Measurements from ENCODE around the gene OR1D5.
"Not testable (repeated sequence)": the region's sequence is repeated elsewhere in the genome, so short reads cannot be mapped to it uniquely, and the experiment has no call there.

OR1D5 gene

DNA sequence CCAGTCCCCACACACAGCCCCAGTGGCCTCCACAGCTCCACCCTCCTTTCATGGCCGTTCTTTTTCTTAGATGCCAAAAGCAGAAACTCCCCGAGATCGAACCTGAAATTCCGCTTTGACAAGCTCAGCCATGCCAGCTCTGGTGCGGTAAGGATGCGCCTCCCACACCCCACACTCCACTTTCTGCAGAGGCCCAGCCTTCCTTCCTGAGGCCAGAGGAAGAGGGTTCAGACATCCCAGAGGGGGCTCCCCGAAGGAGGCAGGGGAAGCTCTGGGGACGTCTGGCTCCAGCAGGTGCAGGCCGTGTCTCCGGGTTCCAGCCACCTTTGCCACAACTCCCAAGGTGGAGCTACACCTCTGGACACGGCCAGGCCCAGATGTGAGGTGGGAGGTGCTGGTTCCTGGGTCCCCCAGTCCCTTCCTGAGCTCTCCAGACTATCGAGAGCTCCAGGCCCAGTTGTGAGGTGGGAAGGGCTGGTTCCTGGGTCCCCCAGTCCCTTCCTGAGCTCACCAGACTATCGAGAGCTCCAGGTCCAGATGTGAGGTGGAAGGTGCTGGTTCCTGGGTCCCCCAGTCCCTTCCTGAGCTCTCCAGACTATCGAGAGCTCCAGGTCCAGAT lies 32.4 kb downstream of the OR1D5 start:
- DNase-seq: not testable (repeated sequence)

DNA sequence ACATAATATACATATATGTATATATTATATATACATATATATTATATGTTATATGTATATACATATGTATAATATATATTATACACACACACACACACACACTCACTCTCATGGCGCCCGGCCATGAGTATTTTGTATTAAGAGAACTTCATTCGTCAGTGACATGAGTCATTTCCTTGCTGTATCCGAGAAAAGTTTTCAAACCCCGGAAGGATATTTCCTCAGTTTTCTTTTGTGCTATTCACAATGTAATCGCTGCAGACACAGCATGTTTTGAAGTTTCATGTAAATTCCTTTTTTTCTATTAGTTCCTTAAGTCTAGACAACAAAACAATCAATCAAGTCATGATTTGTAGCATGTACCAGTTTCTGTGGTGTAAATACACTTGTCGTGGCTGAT lies 33.3 kb downstream of the OR1D5 start:
- DNase-seq: no peak

DNA sequence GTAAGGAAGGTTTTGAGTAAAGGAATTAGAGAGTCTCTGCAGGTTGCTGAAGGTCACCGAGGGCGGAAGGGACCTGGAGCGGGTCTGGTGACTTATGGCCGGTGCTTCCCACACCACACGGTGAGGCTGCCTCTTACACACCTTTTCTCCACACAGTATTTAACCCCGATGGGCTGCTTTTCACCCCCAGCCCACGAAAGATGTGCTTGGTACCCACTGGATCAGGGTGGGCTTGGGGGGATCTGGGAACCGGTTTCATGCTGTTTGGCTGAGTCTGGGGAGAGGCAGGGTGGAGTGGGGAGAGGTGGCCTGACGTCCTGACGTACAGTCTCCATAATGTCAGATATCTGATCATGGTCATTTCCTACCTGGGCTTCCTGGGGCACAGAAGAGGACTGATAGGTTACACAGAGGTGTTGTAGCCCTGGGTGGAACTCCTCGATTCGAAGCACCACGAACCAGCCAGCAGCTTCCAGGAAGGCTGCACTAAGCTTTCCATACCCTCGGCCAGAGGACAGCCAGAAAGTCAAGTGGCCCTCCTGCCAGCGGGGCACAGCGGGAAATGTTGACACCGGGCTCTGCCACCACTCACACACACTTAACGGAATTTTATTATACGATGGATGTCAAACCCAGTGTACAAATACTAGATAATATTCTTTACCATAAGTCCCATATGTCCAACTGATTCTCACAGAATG lies 34.0 kb downstream of the OR1D5 start:
- DNase-seq: no peak

DNA sequence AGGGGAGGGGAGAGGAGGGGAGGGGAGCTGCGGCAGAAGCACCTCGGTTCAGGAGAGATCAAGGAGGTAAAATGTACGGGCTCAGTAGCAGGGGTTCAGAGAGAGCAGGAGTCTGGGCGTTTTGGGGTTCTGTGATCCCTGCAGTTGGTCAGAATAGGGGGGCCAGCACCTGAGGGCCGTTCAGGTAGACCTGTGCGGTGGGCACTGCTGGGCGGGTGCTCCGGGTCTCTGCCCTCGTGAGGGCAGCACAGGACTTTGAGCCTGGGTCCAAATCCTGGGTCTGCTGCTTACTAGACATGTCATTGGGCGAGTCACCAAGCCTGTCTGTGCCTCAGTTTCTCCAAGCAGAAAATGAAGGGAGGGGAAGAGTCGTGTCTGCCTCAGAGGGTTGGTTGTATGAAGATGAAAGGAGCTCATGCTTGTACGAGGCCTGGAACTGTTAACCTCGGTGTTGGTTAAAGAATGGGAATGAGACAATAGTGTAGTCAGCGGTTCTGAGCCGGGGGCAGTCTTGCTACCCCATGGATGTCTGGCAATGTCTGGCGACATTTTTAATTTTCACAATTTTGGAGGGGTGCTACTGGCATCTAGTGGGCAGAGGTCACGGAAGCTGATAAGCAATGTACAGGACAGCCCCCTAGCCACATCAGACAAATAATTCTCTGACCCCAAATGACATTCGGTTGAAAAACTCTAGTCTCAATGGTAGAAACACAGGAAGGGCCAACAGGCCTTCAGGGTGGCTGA lies 35.4 kb downstream of the OR1D5 start:
- DNase-seq: no peak

DNA sequence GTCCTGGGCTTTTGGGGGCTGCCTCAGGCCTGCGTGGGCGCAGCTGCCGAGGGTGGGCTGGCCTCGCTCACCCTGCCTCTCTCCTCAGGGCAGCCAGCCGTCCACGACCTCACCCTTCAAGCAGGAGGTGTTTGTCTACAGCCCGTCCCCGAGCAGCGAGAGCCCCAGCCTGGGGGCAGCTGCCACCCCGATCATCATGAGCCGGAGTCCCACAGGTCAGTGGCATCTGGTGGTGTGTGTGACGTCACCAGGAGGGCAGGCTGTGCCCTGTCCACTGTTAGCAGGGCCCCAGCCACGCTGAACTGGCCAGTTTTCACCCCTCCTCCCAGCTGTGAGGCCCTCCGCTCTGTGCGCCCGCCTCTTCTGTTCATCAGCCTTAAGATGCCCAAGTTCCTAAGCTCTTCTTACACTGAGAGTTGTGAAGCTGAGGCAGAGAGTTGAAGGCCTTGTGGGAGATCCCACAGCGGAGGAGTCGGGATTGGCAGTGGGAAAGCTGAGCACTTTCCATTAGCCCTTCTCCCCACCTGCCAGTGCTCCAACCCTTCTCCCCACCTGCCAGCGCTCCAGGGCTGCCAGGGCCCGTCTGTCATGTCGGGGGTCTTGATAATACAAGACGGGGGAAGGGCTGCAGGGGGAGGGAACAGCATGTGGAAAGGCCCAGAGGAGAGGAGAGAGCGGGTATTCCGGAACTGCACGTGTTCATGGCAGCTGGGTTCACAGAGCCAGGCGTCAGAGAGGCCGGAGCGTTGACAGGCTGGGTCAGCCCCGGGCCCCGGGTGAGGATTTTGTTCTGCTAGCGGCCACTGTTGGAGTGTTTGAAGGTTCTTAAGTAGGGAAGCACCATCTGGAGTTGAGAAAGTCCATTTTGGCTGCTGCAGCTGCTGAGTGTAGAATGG lies 36.3 kb downstream of the OR1D5 start:
- DNase-seq: no peak

DNA sequence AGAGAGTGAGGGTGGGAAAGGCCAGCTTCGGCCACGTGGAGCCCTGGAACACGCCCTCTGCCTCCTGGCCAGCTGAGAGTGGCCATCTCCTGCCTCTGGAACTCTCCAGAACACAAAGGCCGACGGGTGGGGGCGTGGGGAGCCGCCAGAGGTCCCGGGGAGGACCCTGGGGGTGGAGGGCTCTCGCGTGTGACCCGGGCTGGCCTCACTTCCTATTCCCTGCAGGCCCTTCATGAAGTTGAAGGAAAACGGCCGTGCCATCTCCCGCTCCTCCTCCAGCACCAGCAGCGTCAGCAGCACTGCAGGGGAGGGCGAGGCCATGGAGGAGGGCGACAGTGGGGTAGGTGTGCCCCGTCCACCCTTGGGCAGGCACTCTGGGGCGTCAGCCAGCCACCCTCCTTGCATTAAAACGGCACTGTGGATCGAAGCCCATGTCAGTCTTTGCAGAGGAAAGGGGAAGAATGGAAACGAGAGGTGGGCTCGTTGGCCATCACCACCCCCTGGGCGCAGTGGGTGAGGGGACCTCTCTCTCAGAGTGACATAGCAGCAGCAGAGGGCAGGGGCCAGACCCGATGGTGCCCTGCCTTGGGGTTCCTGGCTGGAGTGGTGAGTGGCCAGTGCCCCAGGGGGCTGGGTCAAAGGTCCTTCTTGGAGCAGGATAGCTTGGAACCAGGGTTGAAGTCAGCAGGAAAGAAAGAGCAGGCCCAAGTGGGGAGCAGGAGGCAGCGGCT lies 37.1 kb downstream of the OR1D5 start:
- DNase-seq: no peak

DNA sequence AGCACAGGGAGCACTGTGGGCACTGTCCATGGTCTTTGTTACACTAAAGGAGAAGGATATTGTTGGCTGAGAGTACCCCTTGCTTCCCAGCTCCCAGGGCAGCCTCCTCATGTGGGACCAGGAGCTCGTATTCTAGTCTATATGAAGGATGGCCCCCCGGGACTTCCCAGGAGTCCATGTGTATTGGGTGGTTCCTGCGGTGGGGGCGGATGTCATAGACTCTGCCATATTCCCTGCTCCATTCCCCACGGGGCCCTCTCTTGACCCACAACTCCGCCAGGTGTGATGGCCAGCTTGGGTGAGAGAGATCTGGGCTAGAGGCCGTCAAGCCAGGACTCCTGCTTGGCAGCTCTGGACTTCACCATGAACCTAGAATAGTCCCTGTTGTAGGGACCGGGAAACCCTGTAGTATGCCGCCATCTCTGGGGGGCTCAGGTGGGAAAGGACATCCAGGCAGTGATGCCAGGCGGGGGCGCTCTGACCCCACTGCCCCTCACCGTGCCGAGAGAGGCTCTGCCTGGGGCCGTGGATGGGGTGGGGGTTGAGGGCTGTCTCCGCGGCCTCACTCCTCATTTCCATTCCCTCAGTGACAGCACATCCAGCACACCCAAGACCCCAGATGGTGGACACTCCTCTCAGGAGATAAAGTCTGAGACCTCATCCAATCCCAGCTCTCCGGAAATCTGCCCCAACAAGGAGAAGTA lies 37.8 kb downstream of the OR1D5 start:
- no peak for DNase-seq

DNA sequence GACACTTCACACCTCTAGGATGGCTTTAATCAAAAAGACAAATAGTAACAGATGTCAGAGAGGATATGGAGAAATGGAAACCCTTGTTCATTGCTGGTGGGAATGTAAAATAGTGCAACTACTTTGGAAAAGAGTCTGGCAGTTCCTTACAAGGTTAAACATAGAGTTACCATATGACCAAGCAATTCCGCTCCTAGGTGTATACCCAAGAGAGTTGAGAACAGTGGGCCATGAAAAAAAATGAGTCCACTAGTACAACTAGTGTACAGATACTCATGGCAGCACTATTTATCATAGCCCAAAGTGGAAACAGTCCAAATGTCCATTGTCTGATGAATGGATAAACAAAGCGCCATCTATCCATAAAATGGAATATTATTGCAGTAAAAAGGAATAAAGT lies 39.1 kb downstream of the OR1D5 start:
- no peak for DNase-seq

DNA sequence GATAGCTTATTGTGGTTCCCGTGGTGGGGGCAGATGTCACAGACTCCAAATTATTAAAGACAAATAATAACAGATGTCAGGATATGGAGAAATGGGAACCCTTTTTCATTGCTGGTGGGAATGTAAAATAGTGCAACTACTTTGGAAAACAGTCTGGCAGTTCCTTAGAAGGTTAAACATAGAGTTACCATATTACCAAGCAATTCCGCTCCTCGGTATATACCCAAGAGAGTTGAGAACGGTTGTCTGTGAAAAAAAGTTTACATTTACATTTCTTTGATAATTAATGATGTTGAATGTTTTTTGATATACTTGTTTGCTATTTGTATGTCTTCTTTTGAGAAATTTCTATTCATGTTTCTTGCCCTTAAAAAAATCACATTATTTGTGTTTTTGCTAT lies 41.2 kb downstream of the OR1D5 start:
- DNase-seq: no peak

DNA sequence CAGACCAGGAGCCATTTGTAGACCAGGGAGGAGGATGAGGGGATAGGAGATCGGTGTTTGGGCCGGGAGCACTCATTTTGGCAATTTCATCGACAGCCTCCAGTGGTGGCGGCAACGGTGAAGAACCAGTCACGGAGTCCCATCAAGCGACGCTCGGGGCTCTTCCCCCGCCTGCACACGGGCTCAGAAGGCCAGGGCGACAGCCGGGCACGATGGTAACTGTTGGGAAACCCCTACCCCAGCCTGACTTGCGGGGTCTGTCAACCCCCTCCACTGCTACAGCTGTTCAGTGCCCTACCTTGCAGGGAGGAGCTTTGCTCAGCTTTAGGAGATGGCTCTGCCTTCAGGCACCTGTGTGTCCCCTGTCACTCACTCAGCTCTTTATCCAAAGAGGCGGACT lies 43.0 kb downstream of the OR1D5 start:
- no peak for DNase-seq

DNA sequence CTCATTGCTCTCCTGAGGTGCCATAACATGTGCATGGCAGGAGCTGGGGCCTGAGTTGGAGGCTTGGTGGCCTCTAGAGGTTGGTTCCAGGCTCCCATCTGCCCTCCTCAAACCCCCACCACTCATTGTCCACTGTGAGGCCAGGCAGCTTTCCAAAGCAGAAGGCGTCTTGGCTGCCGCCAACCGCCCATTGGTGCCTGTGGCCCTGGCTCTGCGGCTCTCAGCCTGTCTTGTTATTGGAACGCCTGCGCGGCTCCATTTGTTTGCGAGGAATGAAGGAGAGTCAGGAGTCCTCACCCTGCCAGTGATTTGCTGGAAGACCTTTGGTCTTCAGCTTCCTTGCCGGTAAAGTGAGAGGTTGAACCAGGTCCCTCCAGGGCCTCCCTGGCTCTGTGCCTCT lies 43.6 kb downstream of the OR1D5 start:
- DNase-seq: no peak

DNA sequence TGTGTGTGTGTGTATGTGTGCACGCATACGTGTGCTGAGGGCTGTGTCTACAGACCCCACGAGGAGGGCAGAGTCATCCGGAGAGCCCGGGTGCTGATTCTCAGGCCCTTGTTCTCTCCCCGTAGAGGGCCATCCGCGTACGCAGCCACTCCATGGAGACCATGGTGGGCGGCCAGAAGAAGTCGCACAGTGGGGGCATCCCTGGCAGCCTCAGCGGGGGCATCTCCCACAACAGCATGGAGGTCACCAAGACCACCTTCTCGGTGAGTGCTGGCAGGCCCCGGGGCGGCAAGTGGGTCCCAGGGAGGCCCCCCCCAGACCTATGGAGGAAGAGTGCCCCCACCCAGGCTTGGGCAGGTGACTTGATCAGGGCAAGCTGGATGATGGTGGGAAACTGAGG lies 45.5 kb downstream of the OR1D5 start:
- DNase-seq: no peak

DNA sequence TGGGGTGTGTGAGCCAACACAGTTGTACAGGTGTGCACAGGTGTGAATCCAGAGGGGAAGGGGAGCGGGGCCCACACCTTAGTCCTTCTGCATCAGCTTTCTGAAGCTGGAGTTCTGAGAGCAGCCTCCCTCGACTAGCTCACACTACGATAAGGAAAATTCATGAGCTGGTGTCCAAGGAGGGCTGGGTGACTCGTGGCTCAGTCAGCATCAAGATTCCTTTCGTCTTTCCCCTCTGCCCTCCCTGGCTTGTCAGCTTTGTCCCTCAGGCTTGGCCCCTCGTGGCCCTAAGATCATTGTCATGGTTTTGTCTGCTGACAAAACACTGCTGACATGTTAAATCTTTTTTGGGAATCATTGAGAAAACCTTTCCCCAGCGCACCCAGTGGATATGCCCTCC lies 47.5 kb downstream of the OR1D5 start:
- DNase-seq: no peak

DNA sequence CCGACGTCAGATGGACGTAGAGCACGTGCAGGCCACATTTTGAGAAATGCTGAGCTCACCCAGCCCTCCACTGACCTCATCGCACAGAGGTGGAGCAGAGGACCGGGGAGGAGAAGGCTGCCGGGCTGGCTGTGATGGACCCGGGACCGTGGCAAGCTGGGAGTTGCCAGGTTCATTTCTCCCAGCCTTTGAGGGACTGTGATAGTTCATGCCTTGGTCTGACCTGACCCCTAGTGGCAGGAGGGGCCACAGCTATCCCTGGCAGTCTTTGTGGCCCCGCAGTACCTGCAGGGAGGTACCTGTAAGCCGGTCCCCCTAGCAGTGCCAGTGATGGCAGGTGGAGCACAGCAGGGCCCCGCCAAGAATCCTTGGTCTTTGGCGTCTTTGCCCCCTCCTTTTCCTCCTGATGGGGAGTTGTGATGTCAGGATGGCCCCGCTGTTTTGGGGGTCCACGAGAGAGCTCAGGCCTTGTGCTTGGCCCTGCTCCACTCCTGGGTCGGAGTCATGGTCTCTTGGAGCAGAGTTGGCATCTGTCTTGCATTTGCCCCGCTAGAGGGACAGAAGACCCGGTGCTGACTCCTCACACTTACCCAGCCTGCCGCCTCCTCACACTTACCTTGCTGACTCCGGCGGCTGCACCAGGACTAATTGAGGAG lies 50.4 kb downstream of the OR1D5 start:
- DNase-seq: no peak
